Right lobe of liver (tissue), 4 donors: ENCODE measurements around the gene SEMA3E.

Experiments
- CTCF ChIP-seq, 4 donors: fragments of 200-600 bp in 3 of 4; fragments of 450-650 bp in 1 of 4; IDR thresholded peaks; one replicate each; pipeline versions ENCODE4 v1.5.1 to v1.8.0; 2016 to 2022; ENCODE audit warnings: antibody characterized with exemption in 4 of 4, mild to moderate bottlenecking in 2 of 4
- POLR2A ChIP-seq: fragments of 450-650 bp; IDR thresholded peaks from one replicate; pipeline ENCODE4 v1.6.1; 2017; ENCODE audit warnings: antibody characterized with exemption, mild to moderate bottlenecking
- donor health status: DM: no; HTN: no; CAD: no.
- donor health status: DM: no; HTN: no; CAD: no.
- donor health status: DM: no; HTN: yes; CAD: no.

DNA sequence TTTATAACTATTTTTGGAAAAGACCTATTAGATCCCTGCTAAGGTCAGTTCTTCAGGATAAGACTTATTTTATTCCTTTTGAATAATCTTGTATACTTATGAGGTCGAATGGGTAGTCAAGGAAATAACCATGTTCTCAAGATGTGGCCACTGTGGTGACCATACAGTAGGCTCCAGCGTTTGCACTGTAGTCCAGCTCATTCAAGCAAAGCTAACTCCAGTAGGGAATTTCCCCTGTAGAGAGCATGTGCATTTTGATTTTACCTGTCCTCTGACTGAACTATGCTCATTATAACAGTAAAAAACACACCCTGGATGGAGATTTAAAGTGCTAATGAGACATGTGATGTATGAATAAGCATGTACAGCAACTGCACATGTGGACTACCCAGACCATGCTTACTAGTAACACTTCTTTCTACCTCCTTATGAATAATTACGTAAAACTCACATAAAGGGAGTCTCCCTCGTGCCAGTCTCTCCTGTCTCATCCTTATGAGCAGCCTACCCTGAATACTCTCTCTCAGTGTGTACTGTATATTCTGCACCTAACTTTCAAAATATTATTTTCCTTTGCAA is 32.4 kb upstream of the SEMA3E start:
- no peak for TF ChIP-seq CTCF (IDR thresholded peaks at IDR 0.05)
- no peak for TF ChIP-seq POLR2A
